ENCODE measurements around the gene STAT5B.

DNA sequence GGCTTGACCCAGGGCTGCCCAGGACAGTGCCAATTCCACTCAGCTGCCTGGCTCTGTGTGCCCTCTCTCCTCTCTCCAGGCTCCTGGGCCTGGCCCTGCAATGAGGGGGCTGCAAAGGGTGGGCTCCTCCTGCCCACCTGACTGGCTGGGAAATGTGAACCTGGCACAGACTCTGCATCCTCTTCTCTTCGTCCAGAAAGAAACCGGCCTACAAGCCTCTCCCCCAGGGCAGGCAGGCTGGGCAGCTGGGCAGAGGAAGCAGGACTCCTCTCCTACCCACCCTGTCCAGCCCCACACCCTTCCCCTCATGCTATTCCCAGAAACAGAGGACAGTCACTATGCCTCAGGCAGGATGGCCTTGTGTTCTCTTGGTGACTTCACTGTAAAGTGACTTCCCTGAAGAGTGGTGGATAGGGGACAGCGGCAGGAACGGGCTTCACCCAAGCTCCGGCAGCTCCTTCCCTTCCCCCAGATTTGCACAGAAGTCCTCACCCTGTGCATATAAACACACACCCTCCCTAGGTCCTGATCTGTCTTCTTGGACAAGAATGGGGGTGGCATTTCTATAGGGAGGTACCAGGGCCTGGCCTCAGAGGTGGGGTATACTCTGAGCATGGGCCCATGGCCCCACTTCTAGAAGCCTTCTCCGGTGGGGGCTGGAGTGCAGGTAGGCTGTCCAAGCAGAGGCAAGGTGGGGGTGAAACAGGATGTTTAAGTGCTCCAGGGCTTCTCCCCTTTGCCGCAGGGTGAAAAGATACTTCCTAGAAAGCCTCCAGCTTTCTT lies 7.2 kb upstream of the STAT5B start:
- no peak for TF ChIP-seq EZH2phosphoT487 (IDR thresholded peaks at IDR 0.05; ENCODE audit: insufficient read depth, low read depth)
- no peak for TF ChIP-seq EZH2 (IDR thresholded peaks at IDR 0.05; ENCODE audit: insufficient read depth, poor library complexity, severe bottlenecking)
